ENCODE measurements around the gene RICTOR. TPM values are rescaled to one million over a fixed set of nuclear protein-coding genes. Genes with fewer than 3 reads are reported as not detected.
"Not testable (repeated sequence)": the region's sequence is repeated elsewhere in the genome, so short reads cannot be mapped to it uniquely, and the experiment has no call there.

The RICTOR gene
- total RNA-seq, 2 donors from 2014 or later: 84.8 to 88.8 TPM

DNA sequence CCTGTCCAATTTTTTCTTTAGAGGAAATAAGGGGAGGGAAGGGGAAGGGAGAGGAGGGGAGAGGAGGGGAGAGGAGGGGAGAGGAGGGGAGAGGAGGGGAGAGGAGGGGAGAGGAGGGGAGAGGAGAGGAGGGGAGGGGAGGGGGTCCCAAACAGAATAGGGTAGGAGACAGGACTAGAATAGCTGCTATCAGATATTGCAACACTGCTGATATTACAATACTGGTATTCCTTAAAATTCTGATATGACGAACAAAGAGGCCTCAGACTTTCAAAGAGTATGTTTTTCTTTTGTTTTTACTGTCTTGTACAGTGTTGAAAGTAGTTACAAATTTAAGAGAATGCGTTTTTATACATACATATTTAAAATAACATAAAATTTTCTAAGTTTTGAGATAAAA, 67.5 kb downstream of the RICTOR start:
- Mint-ChIP-seq H3K27ac (no peak overlapping the region), H3K27me3 (no peaks in the 10 kb centered on the region), H3K4me1 (peaks cover 20% of the 10 kb centered on the region), H3K4me3 (no peak overlapping the region), H3K36me3 (ENCODE audit: low read depth) (peaks cover 4% of the 10 kb centered on the region)
- ATAC-seq (no peak), DNase-seq (no peak)
- H3K9me3 ChIP-seq (ENCODE audit: control insufficient read depth, low read length, poor library complexity, severe bottlenecking): no peaks in the 10 kb centered on the region

DNA sequence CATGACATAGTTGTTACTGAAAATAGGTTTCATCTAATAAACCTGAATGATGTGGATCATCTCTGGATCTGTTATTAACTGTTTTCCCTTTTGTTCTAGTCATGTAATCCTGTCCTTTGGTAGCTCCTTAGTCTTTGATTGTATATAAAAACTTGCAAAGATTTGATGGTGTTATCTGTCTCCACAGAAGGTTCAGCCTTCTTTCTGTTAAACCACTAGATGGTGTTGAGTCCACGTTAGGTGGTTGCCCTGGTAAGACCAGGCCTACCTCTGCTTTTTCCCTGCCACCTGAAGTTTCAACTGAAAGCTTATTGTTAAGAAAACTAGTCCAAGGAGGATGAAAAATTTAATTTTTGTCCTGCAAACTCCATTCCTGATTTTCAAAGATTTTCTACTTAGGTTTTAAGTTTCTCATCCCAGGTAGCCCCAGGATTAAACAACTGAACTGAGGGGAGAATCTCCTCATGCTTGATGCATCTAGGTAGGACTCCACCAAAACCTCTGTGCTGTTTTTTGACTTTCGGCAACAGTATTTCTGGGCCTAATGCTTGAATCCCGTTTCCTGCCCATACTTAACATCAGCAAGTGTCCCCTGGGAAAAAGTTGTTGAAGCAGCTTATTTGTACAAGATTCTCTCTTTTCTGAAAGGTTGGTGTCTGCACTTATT, 68.5 kb downstream of the RICTOR start:
- H3K4me3 Mint-ChIP-seq: no peak overlapping the region
- ATAC-seq: peak; percentile 79
- peaks cover 5% of the 10 kb centered on the region for H3K36me3 Mint-ChIP-seq (ENCODE audit: low read depth)
- DNase-seq: no peak
- H3K9me3 ChIP-seq (ENCODE audit: control insufficient read depth, low read length, poor library complexity, severe bottlenecking): no peaks in the 10 kb centered on the region
- H3K27me3 Mint-ChIP-seq: no peaks in the 10 kb centered on the region
- H3K4me1 Mint-ChIP-seq: peaks cover 28% of the 10 kb centered on the region
- peak overlapping the region; percentile 93 for H3K27ac Mint-ChIP-seq

DNA sequence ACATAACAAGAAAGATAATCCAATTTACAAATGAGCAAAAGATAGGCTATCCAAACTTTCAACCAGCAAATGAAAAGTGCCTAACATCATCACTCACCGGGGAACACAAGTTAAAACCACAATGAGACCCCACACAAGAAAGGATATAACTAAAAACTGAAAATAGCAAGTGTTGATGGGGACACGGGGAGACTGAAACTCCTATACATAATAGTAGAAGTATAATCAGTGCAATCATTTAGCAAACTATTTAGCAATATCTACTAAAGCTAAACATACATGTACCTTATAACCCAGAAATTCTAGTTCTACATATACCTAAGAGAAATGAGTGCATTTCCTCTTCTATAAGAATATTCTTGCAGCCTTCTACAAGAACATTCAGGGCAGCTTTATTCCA, 72.5 kb downstream of the RICTOR start:
- H3K36me3 Mint-ChIP-seq (ENCODE audit: low read depth): peaks cover 8% of the 10 kb centered on the region
- H3K27ac Mint-ChIP-seq: peak overlapping the region; percentile 84
- H3K4me1 Mint-ChIP-seq: peaks cover 39% of the 10 kb centered on the region
- H3K27me3 Mint-ChIP-seq: no peaks in the 10 kb centered on the region
- DNase-seq: no peak
- no peak for ATAC-seq
- H3K9me3 ChIP-seq (ENCODE audit: control insufficient read depth, low read length, poor library complexity, severe bottlenecking): no peaks in the 10 kb centered on the region
- H3K4me3 Mint-ChIP-seq: peak overlapping the region; percentile 26

DNA sequence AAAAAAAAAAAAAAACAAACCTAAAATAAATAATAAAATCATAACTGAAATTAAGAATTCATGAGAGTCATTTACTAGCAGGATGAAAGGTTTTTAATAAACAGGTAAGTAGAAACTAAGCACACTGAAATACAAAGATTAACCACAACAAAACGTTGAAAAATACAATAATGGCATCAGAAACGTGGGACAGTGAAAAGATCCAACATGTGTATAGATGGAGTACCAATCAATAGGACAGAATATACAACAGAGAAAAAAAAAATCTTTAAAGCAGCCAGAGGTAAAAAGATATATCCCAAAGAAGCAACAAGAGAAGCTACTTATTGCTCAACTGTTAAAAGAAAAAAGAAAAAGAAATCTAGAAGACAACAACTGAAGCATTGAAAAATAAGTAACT, 75.2 kb downstream of the RICTOR start:
- Mint-ChIP-seq H3K4me1 (peaks cover 25% of the 10 kb centered on the region), H3K4me3 (peak overlapping the region; percentile 22), H3K27me3 (no peaks in the 10 kb centered on the region), H3K36me3 (ENCODE audit: low read depth) (peaks cover 8% of the 10 kb centered on the region), H3K27ac (peak overlapping the region; percentile 48)
- ATAC-seq (no peak), DNase-seq (no peak)
- H3K9me3 ChIP-seq (ENCODE audit: control insufficient read depth, low read length, poor library complexity, severe bottlenecking): no peaks in the 10 kb centered on the region

DNA sequence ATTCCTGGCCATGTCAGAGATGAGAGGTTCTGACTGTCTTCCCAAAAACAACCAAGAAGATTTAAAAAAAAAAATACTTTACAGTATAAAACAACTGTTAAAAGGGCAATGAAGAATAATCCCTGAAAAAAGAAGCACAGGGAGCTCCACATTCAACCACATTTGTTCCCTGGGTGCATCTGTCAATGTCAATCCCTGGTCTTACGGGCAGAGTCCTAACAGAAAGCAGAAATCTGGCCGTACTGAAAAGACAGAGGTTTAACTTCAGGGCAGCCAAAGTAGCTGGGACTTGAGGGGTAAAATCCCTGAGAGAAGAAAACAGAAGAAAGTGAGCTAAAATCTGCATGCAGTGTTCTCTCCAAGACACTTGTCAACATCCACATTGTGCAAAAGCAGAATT, 76.6 kb downstream of the RICTOR start:
- no peak for ATAC-seq
- H3K9me3 ChIP-seq (ENCODE audit: control insufficient read depth, low read length, poor library complexity, severe bottlenecking): no peaks in the 10 kb centered on the region
- Mint-ChIP-seq H3K27me3 (no peaks in the 10 kb centered on the region), H3K4me3 (no peak overlapping the region), H3K36me3 (ENCODE audit: low read depth) (peaks cover 11% of the 10 kb centered on the region), H3K4me1 (peaks cover 28% of the 10 kb centered on the region), H3K27ac (peak overlapping the region; percentile 49)
- no peak for DNase-seq

DNA sequence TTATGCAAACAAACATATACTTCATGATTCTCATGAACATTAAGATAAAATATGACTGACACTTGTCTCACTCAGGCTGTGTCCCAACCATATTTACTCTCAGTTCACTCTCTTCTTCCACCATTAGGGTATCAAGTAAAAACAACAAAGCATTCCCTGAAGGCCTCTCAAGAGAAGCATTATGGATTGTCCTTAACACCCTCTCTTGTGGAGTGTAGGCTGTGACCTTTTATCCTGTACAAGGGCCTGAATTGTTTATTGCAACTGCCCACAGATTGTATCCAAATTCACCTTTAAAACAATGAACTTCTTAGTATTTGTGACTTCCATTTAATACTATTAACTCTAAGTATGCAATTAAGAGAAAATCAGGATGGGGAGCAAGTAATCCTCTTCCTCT, 78.1 kb downstream of the RICTOR start:
- H3K9me3 ChIP-seq (ENCODE audit: control insufficient read depth, low read length, poor library complexity, severe bottlenecking): no peaks in the 10 kb centered on the region
- H3K4me1 Mint-ChIP-seq: peaks cover 21% of the 10 kb centered on the region
- H3K27me3 Mint-ChIP-seq: no peaks in the 10 kb centered on the region
- no peak overlapping the region for H3K27ac Mint-ChIP-seq
- DNase-seq: no peak
- H3K36me3 Mint-ChIP-seq (ENCODE audit: low read depth): peaks cover 9% of the 10 kb centered on the region
- no peak overlapping the region for H3K4me3 Mint-ChIP-seq
- no peak for ATAC-seq

DNA sequence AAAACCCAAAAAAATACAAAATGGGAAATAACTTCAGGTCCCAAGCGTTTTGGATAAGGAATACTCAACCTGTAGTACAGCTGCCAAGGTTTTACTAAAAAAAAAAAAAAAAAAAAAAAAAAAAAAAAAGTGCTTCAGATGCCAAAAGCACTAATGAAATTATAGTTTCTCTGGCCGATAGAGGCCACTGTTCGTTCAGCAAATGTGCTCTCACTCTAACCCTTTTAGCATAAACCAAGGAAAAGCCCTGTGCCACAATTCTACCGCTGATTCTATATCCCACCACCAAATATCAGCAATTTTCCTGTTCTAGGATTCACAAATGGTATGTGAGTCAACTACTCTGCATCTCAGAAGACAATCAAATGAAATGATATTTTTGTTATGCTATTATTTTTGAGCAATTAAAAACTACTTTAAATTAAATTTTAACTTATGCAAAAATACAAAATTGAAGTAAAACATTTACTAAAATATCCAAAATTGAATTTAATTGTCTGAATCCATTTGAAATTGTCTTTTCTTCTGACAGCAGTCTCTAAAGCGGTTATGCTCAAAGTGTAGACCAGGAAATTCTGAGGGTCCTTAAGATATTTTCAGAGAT, 79.8 kb downstream of the RICTOR start:
- peak; percentile 56 for ATAC-seq
- no peaks in the 10 kb centered on the region for H3K9me3 ChIP-seq (ENCODE audit: control insufficient read depth, low read length, poor library complexity, severe bottlenecking)
- Mint-ChIP-seq H3K27ac (no peak overlapping the region), H3K36me3 (ENCODE audit: low read depth) (peaks cover 13% of the 10 kb centered on the region), H3K4me1 (peaks cover 18% of the 10 kb centered on the region), H3K27me3 (no peaks in the 10 kb centered on the region), H3K4me3 (no peak overlapping the region)
- no peak for DNase-seq

DNA sequence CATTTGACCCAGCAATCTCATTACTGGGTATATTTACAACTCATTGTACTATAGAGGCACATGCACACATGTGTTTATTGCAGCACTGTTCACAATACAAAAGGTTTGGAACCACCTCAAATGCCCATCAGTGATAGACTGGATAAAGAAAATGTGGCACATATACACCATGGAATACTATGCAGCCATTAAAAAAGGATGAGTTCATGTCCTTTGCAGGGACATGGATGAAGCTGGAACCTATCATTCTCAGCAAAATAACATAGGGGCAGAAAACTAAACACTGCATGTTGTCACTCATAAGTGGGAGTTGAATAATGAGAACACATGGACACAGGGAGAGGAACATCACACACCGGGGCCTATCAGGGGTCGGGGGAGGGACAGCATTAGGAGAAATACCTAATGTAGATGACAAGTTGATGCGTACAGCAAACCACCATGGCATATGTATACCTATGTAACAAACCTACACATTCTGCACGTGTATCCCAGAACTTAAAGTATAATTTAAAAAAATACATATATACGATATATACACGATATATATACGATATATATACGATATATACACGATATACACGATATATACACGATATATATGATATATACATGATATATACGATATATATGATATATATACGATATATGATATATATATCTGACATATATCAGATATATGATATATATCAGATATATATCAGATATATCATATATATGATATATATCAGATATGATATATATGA, 84.1 kb downstream of the RICTOR start:
- not testable (repeated sequence) for DNase-seq; H3K4me3 Mint-ChIP-seq; H3K27me3 Mint-ChIP-seq; H3K9me3 ChIP-seq (ENCODE audit: control insufficient read depth, low read length, poor library complexity, severe bottlenecking); ATAC-seq; H3K27ac Mint-ChIP-seq
- Mint-ChIP-seq H3K36me3 (ENCODE audit: low read depth) (peaks cover 20% of the 10 kb centered on the region), H3K4me1 (peaks cover 13% of the 10 kb centered on the region)

DNA sequence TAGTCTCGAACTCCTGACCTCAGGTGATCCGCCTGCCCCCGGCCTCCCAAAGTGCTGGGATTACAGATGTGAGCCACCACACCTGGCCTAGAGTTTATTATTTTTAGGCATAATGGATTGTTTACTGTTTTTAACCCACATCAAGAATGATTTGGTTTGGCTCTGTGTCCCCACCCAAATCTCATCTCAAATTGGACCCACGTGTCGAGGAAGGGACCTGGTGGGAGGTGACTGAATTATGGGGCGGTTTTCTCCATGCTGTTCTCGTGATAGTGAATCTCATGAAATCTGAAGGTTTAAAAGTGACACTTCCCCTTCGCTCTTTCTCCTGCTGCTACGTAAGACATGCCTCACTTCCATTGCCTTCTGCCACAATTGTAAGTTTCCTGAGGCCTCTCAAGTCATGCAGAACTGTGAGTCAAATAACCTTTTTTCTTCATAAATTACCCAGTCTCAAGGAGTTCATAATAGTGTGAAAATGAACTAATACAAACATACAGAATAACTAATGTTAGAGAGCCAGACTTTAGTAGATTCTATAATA, 88.2 kb downstream of the RICTOR start:
- Mint-ChIP-seq H3K27ac (no peak overlapping the region), H3K36me3 (ENCODE audit: low read depth) (peaks cover 18% of the 10 kb centered on the region)
- H3K9me3 ChIP-seq (ENCODE audit: control insufficient read depth, low read length, poor library complexity, severe bottlenecking): no peaks in the 10 kb centered on the region

DNA sequence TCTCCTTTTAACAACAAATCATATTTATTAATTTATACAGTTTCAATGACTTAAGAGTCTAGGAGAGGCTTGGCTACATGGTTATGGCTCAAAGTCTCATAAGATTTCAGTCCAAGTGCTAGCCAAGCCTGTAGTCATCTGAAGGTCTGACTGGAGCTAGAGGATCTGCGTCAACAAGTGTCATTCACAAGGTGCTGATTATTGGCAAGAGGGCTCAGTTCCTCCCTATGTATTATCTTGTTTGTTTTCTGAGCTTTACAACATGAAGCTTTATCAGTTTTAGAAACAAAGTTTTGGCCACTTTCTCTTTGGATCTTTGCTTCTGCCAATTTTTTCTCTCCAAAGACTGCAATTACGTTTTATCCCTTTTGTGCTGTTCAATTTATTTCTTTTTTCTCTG, 94.7 kb downstream of the RICTOR start:
- Mint-ChIP-seq H3K4me3 (no peak overlapping the region), H3K4me1 (peaks cover 16% of the 10 kb centered on the region), H3K36me3 (ENCODE audit: low read depth) (peaks cover 12% of the 10 kb centered on the region), H3K27me3 (no peaks in the 10 kb centered on the region), H3K27ac (peak overlapping the region; percentile 71)
- no peaks in the 10 kb centered on the region for H3K9me3 ChIP-seq (ENCODE audit: control insufficient read depth, low read length, poor library complexity, severe bottlenecking)
- ATAC-seq (no peak), DNase-seq (no peak)

More for the DNA sequence above, 88.2 kb downstream of the RICTOR start:
- H3K27me3 Mint-ChIP-seq: no peaks in the 10 kb centered on the region
- H3K4me3 Mint-ChIP-seq: no peak overlapping the region
- no peak for DNase-seq
- H3K4me1 Mint-ChIP-seq: peaks cover 11% of the 10 kb centered on the region
- no peak for ATAC-seq

DNA sequence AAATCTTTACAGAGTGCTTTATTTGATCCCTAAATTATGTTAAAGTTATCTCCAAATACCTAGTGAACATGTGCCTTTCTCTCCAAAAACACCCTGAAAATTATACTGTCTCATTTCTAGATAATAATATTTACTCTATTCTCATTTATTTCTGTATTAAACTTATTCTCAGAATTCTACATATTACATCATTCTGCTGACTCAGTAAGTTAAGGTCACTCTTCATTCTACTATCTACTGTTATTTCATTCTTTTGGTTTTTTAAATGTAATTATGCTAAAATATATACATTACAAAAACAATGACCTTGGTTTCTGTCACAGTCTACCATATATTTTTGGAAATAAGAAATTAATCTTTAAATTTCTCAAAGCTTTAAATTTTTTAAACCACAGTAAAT, 96.2 kb downstream of the RICTOR start:
- no peaks in the 10 kb centered on the region for H3K9me3 ChIP-seq (ENCODE audit: control insufficient read depth, low read length, poor library complexity, severe bottlenecking)
- no peaks in the 10 kb centered on the region for H3K27me3 Mint-ChIP-seq
- H3K36me3 Mint-ChIP-seq (ENCODE audit: low read depth): peaks cover 14% of the 10 kb centered on the region
- no peak for ATAC-seq
- no peak overlapping the region for H3K27ac Mint-ChIP-seq
- H3K4me1 Mint-ChIP-seq: peaks cover 16% of the 10 kb centered on the region
- no peak for DNase-seq
- no peak overlapping the region for H3K4me3 Mint-ChIP-seq

DNA sequence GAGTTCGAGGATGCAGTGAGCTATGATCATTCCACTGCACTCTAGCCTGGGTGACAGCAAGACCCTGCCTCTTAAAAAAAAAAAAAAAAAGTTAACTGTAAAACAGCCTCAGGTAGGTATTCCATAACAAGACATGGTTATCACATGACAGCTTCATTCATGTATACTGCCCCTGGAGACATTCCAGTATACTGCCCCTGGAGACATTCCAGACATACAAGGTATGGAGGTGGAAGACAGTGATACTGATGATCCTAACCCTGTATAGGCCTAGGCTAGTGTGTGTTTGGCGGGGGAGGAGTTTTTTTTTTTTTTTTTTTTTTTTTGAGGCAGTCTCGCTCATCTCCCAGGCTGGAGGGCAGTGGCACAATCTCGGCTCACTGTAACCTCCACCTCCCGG, 105.5 kb downstream of the RICTOR start:
- Mint-ChIP-seq H3K27me3 (no peaks in the 10 kb centered on the region), H3K36me3 (ENCODE audit: low read depth) (no peaks in the 10 kb centered on the region)

DNA sequence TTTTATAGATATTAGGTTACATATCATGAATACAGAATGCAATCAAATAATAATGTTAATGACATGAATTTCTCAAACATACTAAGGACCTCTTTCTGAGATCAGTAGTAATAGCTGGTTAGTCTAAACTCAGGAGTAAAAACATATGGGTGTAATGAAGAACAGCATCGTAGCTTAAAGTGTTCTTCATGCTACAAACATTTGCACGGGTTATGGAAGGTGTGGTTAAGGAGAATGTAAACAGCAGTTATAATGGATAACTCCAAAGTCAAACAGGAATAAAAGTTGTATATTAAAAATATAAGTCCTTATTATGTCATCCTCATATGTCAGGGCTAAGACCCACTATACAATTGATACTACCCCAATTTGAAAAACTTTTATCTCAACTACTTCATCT, 112.5 kb downstream of the RICTOR start:
- H3K9me3 ChIP-seq (ENCODE audit: control insufficient read depth, low read length, poor library complexity, severe bottlenecking): no peaks in the 10 kb centered on the region
- Mint-ChIP-seq H3K27me3 (no peaks in the 10 kb centered on the region), H3K27ac (no peak overlapping the region), H3K4me3 (no peak overlapping the region), H3K36me3 (ENCODE audit: low read depth) (peaks cover 3% of the 10 kb centered on the region), H3K4me1 (peaks cover 3% of the 10 kb centered on the region)
- no peak for DNase-seq
- no peak for ATAC-seq

More for the DNA sequence above, 105.5 kb downstream of the RICTOR start:
- DNase-seq (no peak), ATAC-seq (no peak)
- no peaks in the 10 kb centered on the region for H3K9me3 ChIP-seq (ENCODE audit: control insufficient read depth, low read length, poor library complexity, severe bottlenecking)
- Mint-ChIP-seq H3K27ac (no peak overlapping the region), H3K4me3 (no peak overlapping the region), H3K4me1 (no peaks in the 10 kb centered on the region)
